Bone marrow (tissue), 2 donors: Measurements from ENCODE around the gene A4GALT.

Source experiments
- DNase-seq, 2 donors: peaks; one replicate each; lab custom pipeline; 2025; lab: John Stamatoyannopoulos, UW

Gene A4GALT

GRCh38 chr22:42648017-42648367 is 72.7 kb downstream of the A4GALT start:
- DNase-seq: no peak

GRCh38 chr22:42646569-42647525 is 73.8 kb downstream of the A4GALT start:
- no peak for DNase-seq

- no peak for DNase-seq
Observed at GRCh38 chr22:42645938-42646568, 74.6 kb downstream of the A4GALT start.

- no peak for DNase-seq
Observed at GRCh38 chr22:42645341-42645937, 75.2 kb downstream of the A4GALT start.

GRCh38 chr22:42644422-42645340 is 76.0 kb downstream of the A4GALT start:
- DNase-seq: no peak

- DNase-seq: no peak
Observed at GRCh38 chr22:42643634-42644421, 76.8 kb downstream of the A4GALT start.

- peak in 1 of 2 donors; percentile 45 for DNase-seq
Observed at GRCh38 chr22:42642806-42643633, 77.7 kb downstream of the A4GALT start.
